WTC11 (cell line): ENCODE data around the gene NCS1.

Experiments
- E2F1 ChIP-seq: sonication (generic); formaldehyde crosslinking; IDR thresholded peaks from 2 replicates; pipeline ENCODE4 v1.8.0; 2022; ENCODE audit warnings: mild to moderate bottlenecking, missing genetic modification reagents
- NFYB ChIP-seq: sonication (generic); formaldehyde crosslinking; conservative IDR thresholded peaks from 2 replicates; pipeline ENCODE4 v1.8.0; 2022; ENCODE audit warnings: low read depth, missing genetic modification reagents

GRCh38 chr9:130201974-130202373, 29.8 kb downstream of the NCS1 start:
- TF ChIP-seq NFYB (CRISPR knock-in tag) = no peak
- no peak for TF ChIP-seq E2F1 (CRISPR knock-in tag)
